T-helper 1 cell treated with Interleukin-12 subunit alpha and Interleukin-12 subunit beta and Interleukin-4 antibody, amounts not matched to agents 30 ng/mL and 1 ng/mL, for 36 hours (primary cell): ENCODE data around the gene CLUH. TPM values are rescaled to one million over a fixed set of nuclear protein-coding genes. Genes with fewer than 3 reads are reported as not detected.

Experiments
- total RNA-seq: library from RNA; stranded (reverse); gene quantifications from 2 replicates; pipeline ENCODE4 v1.2.3, GENCODE V29; 2022

CLUH gene
- total RNA-seq, 1 donor from 2014 or later = 73.4 TPM

Other genes with a start within 250 kb of the CLUH start
- gene METTL16, start 199.9 kb downstream of the CLUH start, total RNA-seq = 32.5 and 36.7 TPM in 2 replicates
- gene PAFAH1B1, start 118.1 kb downstream of the CLUH start, total RNA-seq = 167 and 191 TPM in 2 replicates
- 0.07 and 0.17 TPM in 2 replicates for gene CCDC92B, start 37.9 kb upstream of the CLUH start, total RNA-seq
- 17.8 and 19.7 TPM in 2 replicates for gene RAP1GAP2, start 84.7 kb upstream of the CLUH start, total RNA-seq